ENCODE measurements around the gene CACNG3.
"Not testable (repeated sequence)": the region's sequence is repeated elsewhere in the genome, so short reads cannot be mapped to it uniquely, and the experiment has no call there.

DNA sequence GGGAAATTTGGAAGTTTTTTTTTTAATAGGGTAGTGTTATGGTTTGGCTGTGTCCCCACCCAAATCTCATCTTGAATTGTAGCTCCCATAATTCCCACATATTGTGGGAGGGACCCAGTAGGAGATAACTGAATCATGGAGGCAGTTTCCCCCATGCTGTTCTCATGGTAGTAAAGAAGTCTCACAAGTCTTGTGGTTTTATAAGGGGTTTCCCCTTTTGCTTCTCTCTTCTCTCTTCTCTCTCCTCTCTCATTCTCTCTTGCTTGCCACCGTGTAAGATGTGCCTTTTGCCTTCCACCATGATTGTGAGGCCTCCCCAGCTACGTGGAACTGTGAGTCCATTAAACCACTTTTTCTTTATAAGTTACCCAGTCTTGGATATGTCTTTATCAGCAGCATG is 17.3 kb upstream of the CACNG3 start:
- not testable (repeated sequence) for TF ChIP-seq POLR2A (IDR thresholded peaks at IDR 0.05)
- TF ChIP-seq, protein P1, sequence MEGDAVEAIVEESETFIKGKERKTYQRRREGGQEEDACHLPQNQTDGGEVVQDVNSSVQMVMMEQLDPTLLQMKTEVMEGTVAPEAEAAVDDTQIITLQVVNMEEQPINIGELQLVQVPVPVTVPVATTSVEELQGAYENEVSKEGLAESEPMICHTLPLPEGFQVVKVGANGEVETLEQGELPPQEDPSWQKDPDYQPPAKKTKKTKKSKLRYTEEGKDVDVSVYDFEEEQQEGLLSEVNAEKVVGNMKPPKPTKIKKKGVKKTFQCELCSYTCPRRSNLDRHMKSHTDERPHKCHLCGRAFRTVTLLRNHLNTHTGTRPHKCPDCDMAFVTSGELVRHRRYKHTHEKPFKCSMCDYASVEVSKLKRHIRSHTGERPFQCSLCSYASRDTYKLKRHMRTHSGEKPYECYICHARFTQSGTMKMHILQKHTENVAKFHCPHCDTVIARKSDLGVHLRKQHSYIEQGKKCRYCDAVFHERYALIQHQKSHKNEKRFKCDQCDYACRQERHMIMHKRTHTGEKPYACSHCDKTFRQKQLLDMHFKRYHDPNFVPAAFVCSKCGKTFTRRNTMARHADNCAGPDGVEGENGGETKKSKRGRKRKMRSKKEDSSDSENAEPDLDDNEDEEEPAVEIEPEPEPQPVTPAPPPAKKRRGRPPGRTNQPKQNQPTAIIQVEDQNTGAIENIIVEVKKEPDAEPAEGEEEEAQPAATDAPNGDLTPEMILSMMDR (IDR thresholded peaks at IDR 0.05), result not testable (repeated sequence)

Measured in right lobe of liver (tissue), 4 donors.